Stimulated activated CD4-positive, alpha-beta T cell treated with anti-CD3 and anti-CD28 coated beads, Interleukin-2, amount 100 ng/mL, for 4 hours (primary cell): ENCODE results near the gene CHERP.
"Not testable (repeated sequence)": the region's sequence is repeated elsewhere in the genome, so short reads cannot be mapped to it uniquely, and the experiment has no call there.

Experiments
- DNase-seq: peaks from one replicate; pipeline ENCODE4 v3.0.0-alpha.2; 2020; ENCODE audit warnings: low read depth

CHERP gene

GRCh38 chr19:16520074-16520973, 21.9 kb downstream of the CHERP start:
- DNase-seq, result no peak

GRCh38 chr19:16519230-16519687, 23.0 kb downstream of the CHERP start:
- DNase-seq, result no peak

- DNase-seq, result no peak
These were observed 23.6 kb downstream of the CHERP start for GRCh38 chr19:16518483-16519229.

- DNase-seq, result no peak
These were observed 24.2 kb downstream of the CHERP start for GRCh38 chr19:16518061-16518460.

GRCh38 chr19:16516923-16517610, 25.2 kb downstream of the CHERP start:
- no peak for DNase-seq

- no peak for DNase-seq
These were observed 25.9 kb downstream of the CHERP start for GRCh38 chr19:16516381-16516780.

- no peak for DNase-seq
These were observed 27.7 kb downstream of the CHERP start for GRCh38 chr19:16514383-16515019.

- not testable (repeated sequence) for DNase-seq
These were observed 29.6 kb downstream of the CHERP start for GRCh38 chr19:16512611-16513010.

GRCh38 chr19:16509141-16510061, 32.8 kb downstream of the CHERP start:
- no peak for DNase-seq

- no peak for DNase-seq
These were observed 33.7 kb downstream of the CHERP start for GRCh38 chr19:16508546-16508945.

GRCh38 chr19:16506961-16507360, 35.3 kb downstream of the CHERP start:
- no peak for DNase-seq

GRCh38 chr19:16506161-16506560, 36.1 kb downstream of the CHERP start:
- DNase-seq, result not testable (repeated sequence)

- DNase-seq, result no peak
These were observed 38.0 kb downstream of the CHERP start for GRCh38 chr19:16504271-16504670.

- no peak for DNase-seq
These were observed 44.4 kb downstream of the CHERP start for GRCh38 chr19:16497837-16498236.

GRCh38 chr19:16497042-16497441, 45.2 kb downstream of the CHERP start:
- no peak for DNase-seq

GRCh38 chr19:16496613-16496983, 45.6 kb downstream of the CHERP start:
- DNase-seq, result no peak

- DNase-seq, result peak; percentile 95
These were observed 46.1 kb downstream of the CHERP start, which contains the start of the genes C19orf44 and CALR3 for GRCh38 chr19:16495982-16496612. Gene C19orf44 (plus strand): TSS chr19:16496394. CDS start chr19:16500793, 4,399 bp downstream. Gene CALR3 (minus strand): TSS chr19:16496167. CDS start chr19:16496129, 38 bp downstream.

GRCh38 chr19:16486476-16486875, 55.8 kb downstream of the CHERP start:
- not testable (repeated sequence) for DNase-seq

- DNase-seq, result no peak
These were observed 59.5 kb downstream of the CHERP start for GRCh38 chr19:16482745-16483144.

- DNase-seq, result no peak
These were observed 64.9 kb downstream of the CHERP start for GRCh38 chr19:16477311-16477710.
